Sigmoid colon (tissue), 7 donors: Measurements from ENCODE around the gene TMEM132D. TPM values are rescaled to one million over a fixed set of nuclear protein-coding genes. Genes with fewer than 3 reads are reported as not detected.

Source experiments
- DNase-seq: peaks from one replicate; pipeline ENCODE4 v3.0.0-alpha.2; 2019
- H3K27ac ChIP-seq, 4 donors: fragments of 200-600 bp; sonication (generic); one replicate each; pipeline ENCODE4 v1.5.1; 2016 to 2019; ENCODE audit warnings: mild to moderate bottlenecking in 1 of 4
- H3K27me3 ChIP-seq, 3 donors: fragments of 200-600 bp; sonication (generic); one replicate each; pipeline ENCODE4 v1.5.1; 2019; ENCODE audit warnings: mild to moderate bottlenecking in 1 of 3
- H3K36me3 ChIP-seq, 4 donors: fragments of 200-600 bp; sonication (generic); one replicate each; pipeline ENCODE4 v1.5.1; 2016 to 2019
- H3K4me1 ChIP-seq, 4 donors: fragments of 200-600 bp; sonication (generic); one replicate each; pipeline ENCODE4 v1.5.1; 2017 to 2019
- H3K4me3 ChIP-seq, 4 donors: fragments of 200-600 bp; sonication (generic); one replicate each; pipeline ENCODE4 v1.5.1; 2017 to 2019; ENCODE audit warnings: mild to moderate bottlenecking in 2 of 4, moderate library complexity in 1 of 4
- H3K9me3 ChIP-seq, 4 donors: fragments of 200-600 bp in 3 of 4; sonication (generic) in 3 of 4; one replicate each; pipeline versions ENCODE4 v1.5.1 to v1.6.1; 2013 to 2019
- CTCF ChIP-seq, 4 experiments: fragments of 450-650 bp in 3 of 4; fragments of 200-600 bp in 1 of 4; IDR thresholded peaks; one replicate each; pipeline ENCODE4 v1.5.1; 2016 to 2019; ENCODE audit warnings: antibody characterized with exemption in 4 of 4, mild to moderate bottlenecking in 3 of 4, moderate library complexity in 2 of 4
- EP300 ChIP-seq, 4 donors: sonication (generic); formaldehyde crosslinking; IDR thresholded peaks; one replicate each; pipeline ENCODE4 v1.6.1; 2017; ENCODE audit warnings: antibody characterized with exemption in 4 of 4
- POLR2A ChIP-seq, 2 donors: fragments of 450-650 bp; IDR thresholded peaks; one replicate each; pipeline ENCODE4 v1.6.1; 2016; ENCODE audit warnings: antibody characterized with exemption in 2 of 2, mild to moderate bottlenecking in 2 of 2, moderate library complexity in 2 of 2
- POLR2AphosphoS5 ChIP-seq, 4 donors: sonication (generic); formaldehyde crosslinking; IDR thresholded peaks; one replicate each; pipeline ENCODE4 v1.6.1; 2017; ENCODE audit warnings: antibody characterized with exemption in 4 of 4
- WGBS, 2 donors: extraction: QIAGEN DNeasy Blood & Tissue Kit; methylation state at CpG; one replicate each; pipeline ENCODE4 v1.1.7; 2013; 5-methylcytosine and 5-hydroxymethylcytosine counted together
- intact Hi-C: fragments of 100-400 bp; cut with DNase I; formaldehyde crosslinking; loops from one replicate; pipeline ENCODE4 v1.15.1; 2023
- polyA plus RNA-seq, 3 donors: library from polyadenylated mRNA; stranded (reverse); fragments of 200-250 nt; gene quantifications; one replicate each; pipeline ENCODE4 v1.2.3, GENCODE V29; 2013
- total RNA-seq, 4 donors: library from RNA; depleted of rRNA; stranded (reverse); fragments of >200 nt; gene quantifications; one replicate each; pipeline ENCODE4 v1.1.0, GENCODE V29; 2016
- donor health status: healthy with polysubstance abuse.
- donor health status: Bipolar disorder and iron deficiency.
- donor health status: healthy.

The TMEM132D gene
- total and polyA plus RNA-seq, 7 donors: under 0.01 to 0.03 (median under 0.01) TPM; not detected in 3

GRCh38 chr12:129467289-129467688, 436.5 kb downstream of the TMEM132D start:
- intact Hi-C loops: no loop called here
- 59 to 75% methylated on average over 1 of the region's 1 CpG for WGBS, 2 donors
- no peak overlapping the region for H3K4me3 ChIP-seq
- no peaks in the 10 kb centered on the region for H3K27me3 ChIP-seq
- H3K4me1 ChIP-seq: no peaks in the 10 kb centered on the region
- DNase-seq: no peak
- no peaks in the 10 kb centered on the region for H3K36me3 ChIP-seq
- peaks cover 0 to 3% (median 0%) of the 10 kb centered on the region in 4 donors for H3K9me3 ChIP-seq
- TF ChIP-seq POLR2AphosphoS5 (IDR thresholded peaks at IDR 0.05) (no peak), CTCF (IDR thresholded peaks at IDR 0.05) (no peak), EP300 (IDR thresholded peaks at IDR 0.05) (no peak), POLR2A (IDR thresholded peaks at IDR 0.05) (no peak)
- H3K27ac ChIP-seq: no peak overlapping the region

GRCh38 chr12:129466499-129466898, 437.3 kb downstream of the TMEM132D start:
- TF ChIP-seq CTCF (IDR thresholded peaks at IDR 0.05) (no peak), EP300 (IDR thresholded peaks at IDR 0.05) (no peak), POLR2A (IDR thresholded peaks at IDR 0.05) (no peak), POLR2AphosphoS5 (IDR thresholded peaks at IDR 0.05) (no peak)

GRCh38 chr12:129459886-129460285, 443.9 kb downstream of the TMEM132D start:
- TF ChIP-seq CTCF (IDR thresholded peaks at IDR 0.05): no peak
- TF ChIP-seq POLR2A (IDR thresholded peaks at IDR 0.05): no peak
- TF ChIP-seq EP300 (IDR thresholded peaks at IDR 0.05): no peak
- no peak for TF ChIP-seq POLR2AphosphoS5 (IDR thresholded peaks at IDR 0.05)
- H3K27ac ChIP-seq: no peak overlapping the region
- no peaks in the 10 kb centered on the region for H3K4me1 ChIP-seq
- DNase-seq: no peak
- no peaks in the 10 kb centered on the region for H3K27me3 ChIP-seq
- intact Hi-C loops: no loop called here
- H3K36me3 ChIP-seq: no peaks in the 10 kb centered on the region
- H3K4me3 ChIP-seq: no peak overlapping the region
- peaks cover 0 to 9% (median 0%) of the 10 kb centered on the region in 4 donors for H3K9me3 ChIP-seq
- 90% methylated on average over 5 of the region's 5 CpGs for WGBS, 2 donors

More at GRCh38 chr12:129466499-129466898, 437.3 kb downstream of the TMEM132D start:
- Histone ChIP-seq H3K9me3 (peaks cover 0 to 3% (median 0%) of the 10 kb centered on the region in 4 donors), H3K4me1 (no peaks in the 10 kb centered on the region), H3K27me3 (no peaks in the 10 kb centered on the region), H3K36me3 (no peaks in the 10 kb centered on the region), H3K4me3 (no peak overlapping the region), H3K27ac (no peak overlapping the region)
- no peak for DNase-seq
- WGBS, 2 donors: 82 to 94% methylated on average over 3 of the region's 3 CpGs
- intact Hi-C loops: no loop called here

- intact Hi-C loops: no loop called here
- TF ChIP-seq EP300 (IDR thresholded peaks at IDR 0.05): no peak
- no peak for TF ChIP-seq POLR2AphosphoS5 (IDR thresholded peaks at IDR 0.05)
- TF ChIP-seq CTCF (IDR thresholded peaks at IDR 0.05): no peak
- TF ChIP-seq POLR2A (IDR thresholded peaks at IDR 0.05): no peak
- WGBS, 2 donors: 85 to 91% methylated on average over 6 of the region's 6 CpGs
- H3K27me3 ChIP-seq: no peaks in the 10 kb centered on the region
- no peak overlapping the region for H3K4me3 ChIP-seq
- no peak for DNase-seq
- no peaks in the 10 kb centered on the region for H3K4me1 ChIP-seq
- no peak overlapping the region for H3K27ac ChIP-seq
- H3K36me3 ChIP-seq: no peaks in the 10 kb centered on the region
- no peaks in the 10 kb centered on the region for H3K9me3 ChIP-seq
These were observed 457.1 kb downstream of the TMEM132D start for GRCh38 chr12:129446696-129447095.

- DNase-seq: no peak
- TF ChIP-seq EP300 (IDR thresholded peaks at IDR 0.05): no peak
- no peak for TF ChIP-seq POLR2A (IDR thresholded peaks at IDR 0.05)
- no peak for TF ChIP-seq POLR2AphosphoS5 (IDR thresholded peaks at IDR 0.05)
- TF ChIP-seq CTCF (IDR thresholded peaks at IDR 0.05): no peak
- Histone ChIP-seq H3K4me3 (no peak overlapping the region), H3K9me3 (peaks cover 0 to 5% (median 0%) of the 10 kb centered on the region in 4 donors), H3K27me3 (no peaks in the 10 kb centered on the region), H3K36me3 (no peaks in the 10 kb centered on the region), H3K27ac (no peak overlapping the region), H3K4me1 (no peaks in the 10 kb centered on the region)
- intact Hi-C loops: no loop called here
- WGBS, 2 donors: 72 to 90% methylated on average over 4 of the region's 4 CpGs
These were observed 463.5 kb downstream of the TMEM132D start for GRCh38 chr12:129440278-129440677.
